Stimulated activated CD8-positive, alpha-beta memory T cell treated with anti-CD3 and anti-CD28 coated beads, Interleukin-2, amount 100 ng/mL, for 1 hour (primary cell): ENCODE results near the gene C4orf50.

Experiments used
- DNase-seq, 2 donors: peaks; one replicate each; pipeline ENCODE4 v3.0.0-alpha.2; 2020; ENCODE audit warnings: low read depth in 2 of 2

Gene C4orf50

DNA sequence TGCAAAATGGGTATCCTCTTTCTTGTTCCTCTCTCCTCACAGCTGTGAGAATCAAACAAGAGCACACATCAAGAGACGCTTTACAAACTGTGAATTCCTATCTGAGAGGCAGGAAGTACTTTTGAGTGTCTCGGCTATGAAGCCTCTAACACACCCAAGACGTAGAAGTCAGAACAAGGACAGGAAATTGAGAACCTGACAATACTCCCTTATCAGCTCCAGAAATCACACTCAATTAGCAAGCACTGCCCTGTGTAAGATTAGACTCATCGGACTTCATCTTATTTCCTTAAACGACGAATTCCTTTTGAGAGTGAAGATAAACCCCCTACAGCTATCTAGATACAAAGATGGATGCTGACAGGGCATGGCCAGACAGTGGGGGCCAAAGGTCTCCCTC lies 74.7 kb downstream of the C4orf50 start:
- DNase-seq, result no peak

DNA sequence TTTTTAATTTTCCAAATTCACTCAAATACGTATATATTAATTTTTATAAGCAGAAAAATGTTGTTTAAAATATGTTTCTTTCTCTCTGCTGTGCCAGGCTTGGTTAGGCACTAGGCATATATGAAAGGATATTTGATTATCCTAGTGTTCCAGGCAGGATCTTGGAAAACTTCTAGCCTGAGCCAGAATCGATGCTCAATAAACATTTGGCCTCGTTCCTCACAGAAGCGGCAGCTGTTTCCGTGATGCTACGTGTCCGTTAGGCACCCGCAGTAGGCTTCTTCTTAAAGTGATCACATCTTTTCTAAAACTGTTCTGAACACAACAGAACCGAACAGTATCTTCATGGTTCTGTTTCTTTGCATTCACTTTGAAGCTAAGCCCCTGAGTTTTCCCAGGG lies 75.3 kb downstream of the C4orf50 start:
- no peak for DNase-seq

DNA sequence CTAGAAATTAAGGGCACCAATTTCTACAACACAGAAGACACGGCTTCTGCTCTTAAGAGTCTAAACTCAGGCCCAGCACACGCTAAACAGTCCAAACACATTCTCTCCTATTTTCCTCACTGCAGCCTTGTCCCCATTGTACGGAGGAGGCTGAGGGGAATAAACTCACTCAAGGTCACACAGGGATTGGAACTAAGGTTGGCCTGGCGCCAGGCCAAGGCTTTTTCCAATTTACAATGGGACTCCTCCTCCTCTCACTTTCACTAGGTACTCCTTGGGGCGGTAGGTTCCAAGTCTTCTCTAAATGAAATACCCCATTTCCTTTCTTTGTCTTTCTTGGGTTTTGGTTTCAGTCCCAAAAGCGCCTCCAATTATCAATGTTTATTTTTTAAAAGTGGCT lies 76.6 kb downstream of the C4orf50 start:
- DNase-seq, result no peak

DNA sequence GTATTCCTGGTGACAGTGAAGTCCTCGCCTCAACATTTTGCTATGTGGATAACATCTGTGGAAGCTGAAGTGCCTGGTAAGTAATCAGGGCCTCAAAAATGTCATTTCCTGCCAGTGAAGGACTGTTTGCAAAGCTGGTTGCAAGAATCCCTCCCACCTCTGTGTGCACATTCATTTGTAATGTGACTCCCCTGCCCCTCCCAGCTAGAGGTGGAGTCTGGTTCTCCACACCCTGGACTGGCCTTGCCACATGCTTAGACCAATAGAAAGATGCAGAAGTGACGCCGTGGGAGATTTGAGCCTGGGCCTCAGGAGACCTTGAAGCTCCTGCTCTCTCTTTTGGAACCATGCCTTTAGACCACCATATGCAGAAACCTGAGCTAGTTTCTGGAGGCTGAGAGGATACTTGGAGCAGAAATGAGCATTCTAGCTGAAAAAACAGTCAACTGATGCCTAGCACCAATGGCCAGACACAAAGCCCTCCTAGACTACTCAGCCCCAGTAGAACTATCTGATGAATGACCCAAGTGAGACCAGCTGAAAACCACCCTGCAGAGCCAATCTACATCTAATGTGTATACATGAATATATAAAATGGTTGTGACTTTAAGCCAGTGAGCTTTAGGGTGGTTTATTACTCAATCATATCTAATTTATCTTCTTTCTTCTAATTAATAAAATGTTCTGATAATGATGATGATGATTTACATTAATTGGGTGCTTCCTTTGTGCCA lies 77.6 kb downstream of the C4orf50 start:
- DNase-seq, result no peak

DNA sequence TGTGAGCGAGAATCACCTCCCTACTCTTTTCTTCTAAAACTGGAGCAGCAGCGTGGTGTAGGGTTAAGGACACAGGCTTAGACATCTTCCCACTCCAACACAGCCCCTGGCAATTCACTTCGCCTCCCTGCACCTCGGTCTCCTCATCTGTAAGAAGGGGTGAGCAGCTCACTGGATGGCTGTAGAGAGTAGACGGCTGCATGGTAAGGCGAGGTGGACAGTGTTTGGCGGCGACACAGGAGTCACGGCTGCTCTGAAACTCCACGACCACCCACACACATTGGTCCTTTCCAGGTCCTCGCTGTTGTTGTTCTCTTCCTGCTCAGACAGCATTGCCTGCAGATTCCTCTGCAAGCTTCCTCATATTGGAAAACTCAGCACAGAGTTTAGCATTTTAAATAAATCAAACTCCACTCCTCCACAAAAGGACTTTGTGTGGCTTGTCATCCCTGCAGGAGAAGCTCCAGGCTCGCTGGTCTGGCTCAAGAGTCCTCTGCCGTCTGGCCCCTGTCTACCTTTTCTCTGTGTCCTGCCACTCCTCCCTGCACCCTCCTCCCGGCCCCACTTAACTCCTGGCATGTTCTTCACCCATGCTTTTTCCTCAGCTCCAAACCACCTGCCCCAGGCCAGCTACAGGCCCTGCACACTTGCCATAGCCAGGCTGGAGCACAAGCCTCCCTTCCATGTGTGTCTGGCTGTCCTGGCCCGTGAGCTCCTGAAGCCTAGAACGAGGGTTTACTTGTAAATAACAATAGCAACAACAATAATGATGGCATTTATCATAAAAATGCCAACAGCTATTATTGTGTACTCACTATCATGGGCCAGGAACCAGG lies 84.0 kb downstream of the C4orf50 start:
- DNase-seq, result no peak

DNA sequence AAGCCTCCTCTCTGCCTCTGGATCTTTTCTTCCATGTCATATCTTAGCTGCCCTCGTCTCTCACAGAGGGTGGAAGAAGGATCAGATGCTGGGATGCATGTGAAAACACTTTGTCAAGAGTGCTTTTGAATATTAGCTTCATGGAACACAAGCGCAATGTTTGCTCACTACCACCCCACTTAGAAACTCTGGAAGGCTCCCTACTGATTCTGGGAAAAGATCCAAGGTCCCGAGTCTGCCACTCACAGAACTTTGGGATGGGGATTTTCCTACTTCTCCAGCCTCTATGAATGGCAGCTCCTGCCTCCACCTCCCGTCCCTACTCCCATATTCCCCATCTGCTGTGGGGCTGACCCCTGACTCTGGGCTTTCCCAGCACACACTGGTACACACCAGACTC lies 85.1 kb downstream of the C4orf50 start:
- DNase-seq, result no peak

DNA sequence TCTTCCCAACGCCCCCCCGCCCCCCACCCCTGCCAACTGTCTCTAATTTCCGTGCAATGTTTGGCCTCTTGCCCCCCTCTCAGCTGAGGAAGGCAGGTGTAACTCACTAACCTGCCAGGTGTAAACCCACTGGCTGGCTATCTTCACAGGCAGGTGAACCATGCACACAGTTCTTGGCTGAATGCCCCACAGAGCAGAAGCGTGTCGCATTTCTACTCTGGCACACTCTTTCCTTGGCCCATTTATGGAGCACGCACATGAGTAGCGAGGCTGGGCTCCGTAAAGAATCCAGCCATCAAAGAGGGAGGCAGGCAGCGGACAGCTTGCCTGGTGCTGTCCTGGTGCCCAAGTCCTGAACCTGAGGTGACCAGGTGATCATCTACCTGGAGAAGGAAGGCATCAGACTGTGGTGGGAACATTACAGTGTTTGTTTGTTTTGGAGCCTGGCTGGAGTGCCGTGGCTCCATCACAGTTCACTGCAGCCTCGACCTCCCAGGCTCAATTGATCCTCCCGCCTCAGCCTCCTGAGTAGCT lies 86.1 kb downstream of the C4orf50 start:
- no peak for DNase-seq

DNA sequence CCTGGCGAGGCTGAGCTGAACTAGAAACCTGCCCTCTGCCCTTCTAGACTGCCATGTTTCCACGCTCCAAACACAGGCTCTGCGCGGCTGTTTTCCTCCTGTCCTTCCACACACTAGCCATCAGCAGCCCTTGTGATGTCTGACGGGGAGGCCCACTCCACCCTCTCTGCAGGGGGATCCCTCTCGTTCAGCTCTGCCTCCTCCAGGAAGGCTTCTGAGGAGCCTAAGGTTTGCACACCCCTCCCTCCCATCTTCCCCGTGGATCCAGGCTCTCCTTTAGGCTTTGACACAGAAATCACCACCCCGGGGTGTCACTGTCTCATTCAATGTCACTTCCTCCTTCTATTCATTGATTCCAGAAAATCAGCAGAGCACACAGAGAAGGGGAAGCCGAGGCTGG lies 86.7 kb downstream of the C4orf50 start:
- no peak for DNase-seq

DNA sequence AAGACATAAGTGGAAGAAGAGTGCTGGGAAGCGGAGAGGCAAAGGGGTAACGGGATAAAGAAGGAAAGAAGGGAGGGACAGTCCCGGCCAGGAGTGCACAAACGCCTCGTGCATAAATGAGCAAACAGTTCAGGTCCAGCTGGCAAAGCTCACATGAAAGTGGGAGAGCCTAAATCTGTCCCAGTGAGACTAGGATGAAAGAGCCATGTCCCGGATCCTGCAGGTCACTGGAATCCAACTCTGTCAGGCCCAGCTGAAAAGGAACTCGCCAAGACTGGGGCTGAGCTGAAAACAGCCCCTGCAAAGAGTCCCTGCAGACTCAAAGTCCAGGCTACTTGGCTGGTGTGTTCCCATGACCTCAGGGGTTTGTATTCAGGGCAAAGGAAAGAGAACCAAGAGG lies 87.4 kb downstream of the C4orf50 start:
- DNase-seq, result no peak

DNA sequence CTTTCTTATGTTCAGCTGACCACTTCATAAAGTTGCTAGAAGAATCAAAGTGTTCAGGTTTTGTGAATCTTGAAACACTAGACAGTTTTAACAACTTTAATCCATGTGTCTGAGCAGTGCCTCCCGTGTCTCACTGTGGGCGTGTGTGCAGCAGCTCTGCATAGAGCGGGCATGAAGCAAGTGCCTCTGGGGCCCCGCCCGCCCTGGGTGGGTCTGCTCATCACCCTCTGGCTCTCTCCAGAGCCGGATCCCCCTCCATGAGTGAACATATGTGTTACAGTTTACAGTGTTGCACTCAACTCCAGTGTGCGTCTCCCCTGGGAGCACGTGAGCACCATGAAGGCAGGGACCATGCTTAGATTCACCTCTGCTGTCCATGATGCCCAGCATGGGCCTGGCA lies 87.8 kb downstream of the C4orf50 start:
- no peak for DNase-seq

DNA sequence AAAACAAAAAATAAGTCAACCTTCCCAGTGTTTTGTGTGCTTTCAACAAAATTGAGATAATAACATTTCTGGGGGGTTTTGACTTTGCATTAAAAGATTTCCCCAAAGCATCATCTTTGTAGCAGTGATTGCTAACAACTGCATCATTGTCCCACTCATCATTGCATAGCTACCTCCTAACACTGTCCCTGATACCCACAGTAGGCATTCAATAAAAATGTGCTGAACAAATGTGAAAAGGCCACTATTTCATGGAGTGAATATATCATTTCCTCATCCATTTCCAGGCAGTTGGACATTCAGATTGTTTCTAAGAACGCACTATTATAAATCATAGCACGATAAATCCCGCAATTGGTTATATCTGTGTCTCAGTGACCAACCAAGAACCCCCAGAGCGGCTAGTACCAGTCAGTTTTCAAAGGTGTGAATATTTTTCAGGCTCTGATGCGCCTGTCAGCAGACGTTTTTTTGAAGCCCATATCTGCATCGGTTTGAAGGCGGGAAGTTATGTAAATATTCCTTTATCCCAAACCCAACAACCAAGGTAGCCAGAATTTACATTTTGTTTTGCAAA lies 89.3 kb downstream of the C4orf50 start:
- DNase-seq, result no peak

DNA sequence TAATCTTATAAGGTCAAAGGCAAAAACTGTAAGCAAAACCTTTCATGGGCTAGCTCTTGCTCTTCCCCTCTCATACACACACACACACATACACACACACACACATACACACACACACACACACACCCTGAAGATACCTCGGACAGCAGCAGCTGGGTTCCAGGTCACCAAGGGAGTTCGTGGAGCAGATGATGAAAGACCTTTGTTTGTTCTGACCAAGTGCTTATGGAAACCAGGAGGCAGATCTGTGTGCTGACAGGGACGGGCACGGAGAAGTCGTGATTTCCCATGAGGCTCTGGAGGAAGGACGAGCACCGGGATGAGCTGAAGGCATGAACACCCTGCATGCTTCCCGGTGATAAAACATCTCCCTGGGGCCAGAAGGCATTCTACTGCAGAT lies 90.0 kb downstream of the C4orf50 start:
- DNase-seq, result no peak

DNA sequence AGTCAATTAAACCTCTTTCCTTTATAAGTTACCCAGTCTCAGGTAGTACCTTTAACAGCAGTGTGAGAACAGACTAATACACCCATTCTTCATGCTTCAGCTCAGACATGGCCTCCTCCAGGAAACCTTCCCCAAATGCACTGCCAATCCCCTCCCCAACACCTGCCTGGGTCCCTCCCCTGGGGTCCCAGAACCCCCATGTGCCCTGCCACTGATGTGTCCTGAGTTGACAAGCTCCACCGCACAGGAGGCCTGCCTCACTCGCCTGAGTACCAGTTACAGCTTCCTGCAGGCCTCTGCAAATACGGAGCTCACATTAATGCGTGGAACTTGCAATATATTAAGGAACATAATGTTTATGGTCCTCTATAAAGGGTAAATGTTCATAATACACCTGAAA lies 90.5 kb downstream of the C4orf50 start:
- no peak for DNase-seq

DNA sequence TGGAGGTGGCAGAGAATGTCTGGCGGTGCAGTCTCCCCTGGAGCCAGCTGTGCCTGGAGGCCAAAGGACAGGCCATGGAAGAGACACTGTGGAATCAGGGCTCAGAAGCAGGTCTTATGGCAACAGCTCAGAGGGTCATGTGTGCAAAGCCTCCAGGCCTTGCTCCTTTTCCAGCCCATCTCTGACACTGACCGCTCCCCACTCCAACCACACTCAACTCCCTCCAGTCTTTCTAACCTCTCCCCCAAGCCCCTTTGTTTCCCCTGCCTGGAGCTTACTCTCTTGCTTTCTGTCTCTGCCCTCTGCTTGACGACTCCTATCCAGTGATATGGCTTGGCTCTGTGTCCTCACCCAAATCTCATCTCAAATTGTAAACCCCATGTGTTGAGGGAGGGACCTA lies 91.1 kb downstream of the C4orf50 start:
- DNase-seq, result no peak

DNA sequence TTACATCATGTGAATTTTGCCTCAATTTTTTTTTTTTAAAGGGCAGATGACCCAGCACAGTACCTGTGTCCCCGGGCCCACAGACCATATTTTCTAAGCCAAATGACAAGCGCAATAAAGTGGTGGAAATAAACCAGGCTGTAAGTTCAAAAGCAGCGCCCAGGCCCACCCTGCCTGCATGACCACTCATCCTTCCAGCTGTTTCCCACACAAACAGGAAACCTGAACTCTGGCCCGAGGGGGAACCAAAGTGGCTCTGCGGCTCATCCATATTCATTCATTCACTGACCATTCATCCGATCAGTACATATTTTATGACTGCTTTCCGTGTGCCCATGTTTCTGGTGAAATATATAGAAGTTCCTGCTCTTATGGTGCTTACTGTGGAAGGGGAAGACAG lies 91.6 kb downstream of the C4orf50 start:
- no peak for DNase-seq

DNA sequence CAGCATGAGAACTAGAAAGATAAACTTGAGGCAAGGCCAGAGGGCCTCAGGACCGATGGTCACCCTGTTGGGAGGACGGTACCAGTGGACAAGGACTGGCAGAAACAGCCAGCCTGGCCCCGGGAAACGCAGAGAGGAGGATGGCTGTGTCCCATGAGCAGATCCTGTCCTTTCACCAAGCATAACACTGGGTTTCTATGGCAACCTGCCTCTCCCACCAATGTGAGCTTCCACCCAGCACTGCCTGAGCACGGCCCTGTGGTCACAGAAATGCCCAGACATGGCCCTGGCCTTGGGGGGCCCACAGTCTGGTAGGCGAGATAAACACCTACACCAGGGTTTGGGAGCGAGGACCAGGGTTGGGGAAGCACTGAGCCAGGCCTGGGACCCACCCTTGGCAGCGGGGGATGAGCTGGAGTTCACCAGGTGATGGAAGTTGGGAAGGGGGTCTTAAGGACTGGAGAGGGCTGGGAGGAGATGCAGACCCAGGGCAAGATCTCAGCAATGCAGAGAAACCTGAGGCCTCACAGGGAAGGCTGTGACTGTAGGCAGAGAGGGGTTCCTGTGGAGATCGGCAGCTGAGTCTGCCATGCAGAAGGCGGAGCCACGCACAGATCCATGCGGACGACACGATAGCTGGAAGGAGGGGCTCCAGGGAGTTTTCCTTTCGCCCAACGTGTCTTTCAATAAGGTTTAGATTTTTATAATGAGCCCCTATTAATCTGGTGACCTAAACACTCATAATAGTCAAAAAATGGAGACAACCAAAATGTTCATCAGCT lies 92.6 kb downstream of the C4orf50 start:
- no peak for DNase-seq

DNA sequence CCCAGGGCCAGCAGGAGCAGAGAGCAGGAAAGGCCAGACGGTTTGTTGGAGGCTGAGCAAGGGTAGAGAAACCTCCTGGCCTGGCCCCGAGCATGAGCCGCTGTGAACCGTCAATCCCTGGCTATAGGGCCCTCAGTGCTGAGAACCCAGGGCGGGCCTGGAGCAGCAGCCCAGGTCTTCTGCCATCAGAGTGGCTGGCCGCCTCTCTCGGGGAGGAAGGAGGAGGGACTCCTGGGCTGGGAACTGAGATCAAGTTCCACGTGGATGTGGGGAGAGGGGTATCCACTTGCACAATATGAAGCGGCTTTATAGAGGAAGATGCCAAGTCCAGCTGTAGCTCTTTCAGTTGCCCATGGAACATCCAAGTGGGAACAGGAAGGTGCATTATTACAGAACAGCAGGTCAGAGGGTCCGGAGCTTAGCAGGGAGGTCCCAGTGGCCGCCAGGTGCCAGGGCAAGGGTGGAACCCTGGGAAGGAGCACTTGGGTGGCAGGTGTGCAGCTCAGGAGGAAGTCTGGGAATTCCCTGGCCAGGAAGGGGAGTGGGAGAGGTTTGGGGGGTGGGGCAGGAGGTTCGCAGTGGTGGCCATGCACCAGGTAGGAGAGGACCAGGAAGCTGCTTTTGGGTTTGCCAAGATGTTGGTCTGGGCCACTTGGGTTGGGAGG lies 93.6 kb downstream of the C4orf50 start:
- no peak for DNase-seq

DNA sequence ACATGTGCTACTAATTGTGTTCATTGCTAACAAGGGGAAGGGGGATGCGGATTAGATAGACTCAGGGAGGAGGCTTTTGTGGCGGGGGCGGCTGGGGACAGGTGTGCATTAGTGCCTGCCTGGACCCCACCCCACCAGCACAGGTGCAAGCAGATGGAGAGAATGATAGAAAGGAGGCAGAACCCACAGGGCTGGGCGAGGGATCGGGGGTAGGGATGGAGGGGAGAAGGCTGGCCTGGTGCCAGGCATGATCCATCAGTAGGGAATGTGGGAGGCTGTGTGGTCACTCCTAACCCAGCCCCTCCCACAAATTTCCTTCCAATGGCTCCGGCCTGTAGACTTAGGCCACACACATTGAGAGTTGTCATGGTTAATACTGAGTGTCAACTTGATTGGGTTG lies 94.9 kb downstream of the C4orf50 start:
- no peak for DNase-seq

DNA sequence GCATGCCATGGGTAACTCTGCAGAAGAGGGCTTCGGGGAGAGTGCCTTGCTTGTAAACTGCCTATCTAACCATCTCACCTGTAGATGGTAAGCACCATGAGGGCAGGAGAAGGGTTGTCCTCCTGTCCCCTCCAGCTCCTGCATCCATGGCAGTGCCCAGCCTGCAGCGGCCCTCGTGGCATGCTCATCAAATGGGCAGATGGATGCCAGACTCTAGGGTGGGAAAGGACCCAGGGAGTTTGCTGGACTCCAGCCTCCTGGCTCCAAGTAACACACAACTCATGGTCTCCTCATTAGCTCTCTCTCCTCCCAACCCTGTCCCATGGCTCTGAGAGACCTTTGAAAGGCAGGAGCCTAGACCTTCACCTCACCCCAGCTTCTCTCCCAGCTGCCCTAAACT lies 95.7 kb downstream of the C4orf50 start:
- DNase-seq, result no peak

DNA sequence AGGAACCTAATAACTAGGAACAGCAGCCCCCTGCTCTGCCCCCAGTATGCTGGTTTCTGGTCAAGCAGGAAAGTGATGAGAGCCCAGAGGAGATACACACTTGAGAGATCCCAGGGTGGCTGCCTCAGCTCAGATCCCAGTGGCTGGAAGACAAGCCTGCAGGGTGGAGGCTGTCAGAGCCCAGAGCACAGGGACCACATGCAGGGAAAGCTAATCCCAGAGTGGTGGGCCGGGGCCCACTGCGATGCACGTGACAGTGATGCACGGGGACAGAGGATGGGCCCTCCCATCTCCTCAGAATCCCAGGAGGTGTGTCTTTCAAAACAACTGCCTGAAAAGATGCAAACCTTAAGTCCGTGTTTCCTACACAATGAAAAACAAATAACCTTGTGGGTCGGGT lies 96.2 kb downstream of the C4orf50 start:
- DNase-seq, result no peak
